Activated B cell treated with CpG ODN at 0.5 μM for 24 hours (primary cell): ENCODE results near the gene KCNS3. TPM values are rescaled to one million over a fixed set of nuclear protein-coding genes. Genes with fewer than 3 reads are reported as not detected.

Experiments
- ATAC-seq: fragments of 200-7000 bp; cut with Tn5 transposase; one replicate; pipeline ENCODE4 v1.10.0; 2021; ENCODE audit warnings: low read depth, mild to moderate bottlenecking, moderate library complexity
- CTCF ChIA-PET: fragments of 350-600 bp; sonication (Branson Sonifier 250); formaldehyde crosslinking; loops from one replicate; lab custom pipeline; 2021; ENCODE audit warnings: antibody characterized with exemption; lab: Charles Lee
- POLR2A ChIA-PET: fragments of 350-600 bp; sonication (Branson Sonifier 250); formaldehyde crosslinking; loops from one replicate; lab custom pipeline; 2021; ENCODE audit warnings: antibody characterized with exemption; lab: Charles Lee
- DNase-seq: peaks from one replicate; pipeline ENCODE4 v3.0.0; 2022
- H3K27ac Mint-ChIP-seq: one replicate; pipeline ENCODE4 v1.8.0; 2020; ENCODE audit warnings: mixed read lengths
- H3K27me3 Mint-ChIP-seq: one replicate; pipeline ENCODE4 v1.8.0; 2021; ENCODE audit warnings: mixed read lengths
- H3K36me3 Mint-ChIP-seq: one replicate; pipeline ENCODE4 v1.8.0; 2021; ENCODE audit warnings: low read depth, mixed read lengths
- H3K4me1 Mint-ChIP-seq: one replicate; pipeline ENCODE4 v1.8.0; 2021; ENCODE audit warnings: mixed read lengths
- H3K4me3 Mint-ChIP-seq: one replicate; pipeline ENCODE4 v1.8.0; 2020; ENCODE audit warnings: mild to moderate bottlenecking, mixed read lengths
- H3K9me3 Mint-ChIP-seq: one replicate; pipeline ENCODE4 v1.8.0; 2020; ENCODE audit warnings: mixed read lengths
- intact Hi-C: fragments of 100-400 bp; cut with micrococcal nuclease; formaldehyde crosslinking; loops from one replicate; pipeline ENCODE4 v1.15.1; 2024
- total RNA-seq: library from RNA; stranded (reverse); gene quantifications from 2 replicates; pipeline ENCODE4 v1.2.3, GENCODE V29; 2022
- TF ChIP-seq, protein P1 (sequence below): fragments of 200-600 bp; IDR thresholded peaks from one replicate; pipeline ENCODE4 v1.8.0; 2022; ENCODE audit warnings: antibody characterized with exemption, mild to moderate bottlenecking

The KCNS3 gene
- total RNA-seq, 1 donor from 2014 or later = 1.5 TPM

DNA sequence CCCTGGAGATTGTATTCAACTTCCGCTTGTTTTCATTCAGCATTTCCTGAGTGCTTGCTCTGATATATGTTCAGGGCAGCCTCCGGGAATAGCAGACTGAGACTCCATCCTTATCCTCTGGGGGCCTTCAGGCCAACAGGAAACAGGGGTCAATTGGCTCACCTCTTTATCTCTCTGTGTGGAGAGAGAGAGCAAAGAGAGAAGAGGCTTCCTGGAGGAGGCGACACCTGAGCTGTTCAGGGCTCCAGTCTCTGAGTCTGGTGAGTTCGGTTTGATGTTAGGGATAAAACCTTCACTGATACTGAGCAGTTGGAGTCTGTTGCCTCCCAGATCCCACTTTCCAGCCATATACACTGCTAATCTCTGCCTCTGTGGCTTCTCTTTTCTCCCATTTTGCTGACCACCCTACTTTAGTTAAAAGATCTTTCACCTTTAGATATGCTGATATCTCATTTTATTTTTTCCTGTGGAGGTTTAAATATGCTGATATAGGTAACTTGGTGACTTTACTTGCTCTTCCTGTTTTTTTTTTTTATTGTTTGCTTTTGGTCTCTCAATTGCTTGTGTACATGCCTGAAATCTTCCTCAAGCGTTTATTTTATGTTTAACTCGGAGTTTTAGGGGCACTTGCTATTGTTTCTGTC is 56.9 kb downstream of the KCNS3 start:
- DNase-seq = no peak
- CTCF ChIA-PET = no interaction called here
- ATAC-seq = no peak
- Mint-ChIP-seq H3K4me1 (no peaks in the 10 kb centered on the region), H3K27me3 (peaks cover 15% of the 10 kb centered on the region), H3K27ac (no peak overlapping the region), H3K36me3 (no peaks in the 10 kb centered on the region), H3K4me3 (no peak overlapping the region), H3K9me3 (peaks cover 3% of the 10 kb centered on the region)
- TF ChIP-seq, protein P1, sequence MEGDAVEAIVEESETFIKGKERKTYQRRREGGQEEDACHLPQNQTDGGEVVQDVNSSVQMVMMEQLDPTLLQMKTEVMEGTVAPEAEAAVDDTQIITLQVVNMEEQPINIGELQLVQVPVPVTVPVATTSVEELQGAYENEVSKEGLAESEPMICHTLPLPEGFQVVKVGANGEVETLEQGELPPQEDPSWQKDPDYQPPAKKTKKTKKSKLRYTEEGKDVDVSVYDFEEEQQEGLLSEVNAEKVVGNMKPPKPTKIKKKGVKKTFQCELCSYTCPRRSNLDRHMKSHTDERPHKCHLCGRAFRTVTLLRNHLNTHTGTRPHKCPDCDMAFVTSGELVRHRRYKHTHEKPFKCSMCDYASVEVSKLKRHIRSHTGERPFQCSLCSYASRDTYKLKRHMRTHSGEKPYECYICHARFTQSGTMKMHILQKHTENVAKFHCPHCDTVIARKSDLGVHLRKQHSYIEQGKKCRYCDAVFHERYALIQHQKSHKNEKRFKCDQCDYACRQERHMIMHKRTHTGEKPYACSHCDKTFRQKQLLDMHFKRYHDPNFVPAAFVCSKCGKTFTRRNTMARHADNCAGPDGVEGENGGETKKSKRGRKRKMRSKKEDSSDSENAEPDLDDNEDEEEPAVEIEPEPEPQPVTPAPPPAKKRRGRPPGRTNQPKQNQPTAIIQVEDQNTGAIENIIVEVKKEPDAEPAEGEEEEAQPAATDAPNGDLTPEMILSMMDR = no peak
- POLR2A ChIA-PET = no interaction called here
- intact Hi-C loops = no loop called here

DNA sequence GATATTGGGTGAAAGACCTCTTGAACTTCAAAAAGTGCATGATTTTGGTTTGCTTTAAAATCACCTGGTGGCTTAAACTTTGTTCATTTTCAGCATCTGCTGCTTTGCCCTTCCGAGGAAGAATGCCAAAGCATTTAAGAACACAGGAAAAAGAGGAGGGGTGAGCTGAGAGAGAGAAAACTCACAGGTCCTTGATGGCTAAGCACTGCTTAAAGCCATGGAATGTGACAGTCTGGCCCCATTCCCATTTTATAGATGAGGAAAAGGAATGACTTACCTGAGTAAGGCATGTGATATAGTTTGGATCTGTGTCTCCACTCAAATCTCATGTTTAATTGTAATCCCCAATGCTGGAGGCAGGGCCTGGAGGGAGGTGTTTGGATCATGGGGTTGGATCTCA is 58.1 kb downstream of the KCNS3 start:
- ATAC-seq (no peak), DNase-seq (no peak)
- TF ChIP-seq, protein P1 = no peak
- Mint-ChIP-seq H3K27me3 (peaks cover 15% of the 10 kb centered on the region), H3K9me3 (peaks cover 3% of the 10 kb centered on the region), H3K36me3 (no peaks in the 10 kb centered on the region), H3K4me3 (no peak overlapping the region), H3K27ac (no peak overlapping the region), H3K4me1 (no peaks in the 10 kb centered on the region)
- ChIA-PET CTCF (no interaction called here), POLR2A (no interaction called here)
- intact Hi-C loops = no loop called here

DNA sequence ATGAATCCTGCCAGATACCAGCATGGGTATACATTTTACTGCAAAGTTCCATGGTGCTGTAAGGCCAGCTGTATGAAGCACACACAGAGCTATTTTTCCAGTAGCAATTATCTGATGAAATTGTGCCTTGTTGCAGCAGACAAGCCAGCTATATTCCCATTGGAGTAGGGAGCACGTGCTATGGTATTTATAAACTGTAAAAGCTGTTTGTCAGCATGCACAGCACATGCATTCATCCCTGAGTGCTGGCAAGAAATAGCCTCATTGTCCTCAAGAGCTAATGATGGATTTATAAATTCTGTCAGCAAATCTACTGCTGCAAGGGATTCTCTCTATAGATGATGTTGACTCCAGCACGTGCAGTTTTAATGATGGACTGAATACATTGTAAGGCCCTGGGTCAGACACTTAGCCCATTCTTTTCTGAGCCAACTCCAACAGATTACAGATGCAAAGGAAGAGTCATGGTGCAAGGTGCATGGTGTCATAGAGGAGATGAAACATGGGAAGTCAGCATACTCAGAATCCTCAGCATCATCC is 61.7 kb downstream of the KCNS3 start:
- intact Hi-C loops = no loop called here
- H3K27ac Mint-ChIP-seq = no peak overlapping the region
- no peak for DNase-seq
- CTCF ChIA-PET = no interaction called here
- H3K4me3 Mint-ChIP-seq = no peak overlapping the region
- no peaks in the 10 kb centered on the region for H3K4me1 Mint-ChIP-seq
- peaks cover 5% of the 10 kb centered on the region for H3K27me3 Mint-ChIP-seq
- POLR2A ChIA-PET = no interaction called here
- no peak for ATAC-seq
- TF ChIP-seq, protein P1 = no peak
- H3K9me3 Mint-ChIP-seq = peaks cover 3% of the 10 kb centered on the region
- H3K36me3 Mint-ChIP-seq = no peaks in the 10 kb centered on the region

DNA sequence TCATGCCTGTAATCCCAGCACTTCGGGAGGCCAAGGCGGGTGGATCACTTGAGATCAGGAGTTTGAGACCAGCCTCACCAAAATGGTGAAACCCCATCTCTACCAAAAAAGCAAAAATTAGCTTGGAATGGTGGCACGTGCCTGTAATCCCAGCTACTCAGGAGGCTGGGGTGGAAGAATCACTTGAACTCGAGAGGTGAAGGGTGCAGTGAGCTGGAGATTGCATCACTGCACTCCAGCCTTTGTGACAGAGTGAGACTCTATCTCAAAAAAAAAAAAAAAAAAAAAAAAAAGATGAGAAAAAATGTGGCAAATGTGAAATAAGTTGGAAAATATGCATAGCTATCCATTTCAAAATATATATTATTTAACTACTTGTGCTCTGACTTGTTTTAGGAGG is 65.0 kb downstream of the KCNS3 start:
- TF ChIP-seq, protein P1 = no peak
- POLR2A ChIA-PET = interaction anchor here (0.6 kb wide), 1 partner anchor 16 kb away, joined by 4 read pairs; no protein-coding TSS in a partner anchor
- no peaks in the 10 kb centered on the region for H3K36me3 Mint-ChIP-seq

DNA sequence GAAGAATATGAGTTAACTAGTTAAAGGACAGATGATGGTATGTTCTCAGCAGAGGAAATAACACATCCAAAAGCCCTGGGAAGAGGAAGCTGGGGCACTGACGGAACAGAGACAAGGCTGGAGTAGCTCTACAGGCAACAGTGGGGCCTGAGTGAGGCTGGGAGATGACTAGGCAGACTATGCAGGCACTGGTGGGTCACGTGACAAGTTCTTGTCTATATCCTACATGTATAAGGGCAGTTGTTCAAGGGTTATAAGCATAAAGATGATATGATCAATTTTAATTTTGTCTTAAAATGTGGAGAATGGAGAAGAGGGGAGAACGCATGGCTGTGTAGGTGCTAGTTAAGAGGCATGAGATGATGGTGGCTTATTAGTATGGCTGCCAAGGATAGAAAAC is 68.6 kb downstream of the KCNS3 start:
- H3K36me3 Mint-ChIP-seq = no peaks in the 10 kb centered on the region
- peaks cover 16% of the 10 kb centered on the region for H3K27me3 Mint-ChIP-seq
- TF ChIP-seq, protein P1 = no peak
- DNase-seq (no peak), ATAC-seq (no peak)
- no peak overlapping the region for H3K27ac Mint-ChIP-seq
- intact Hi-C loops = no loop called here
- CTCF ChIA-PET = no interaction called here
- H3K4me3 Mint-ChIP-seq = no peak overlapping the region
- no peaks in the 10 kb centered on the region for H3K9me3 Mint-ChIP-seq
- H3K4me1 Mint-ChIP-seq = no peaks in the 10 kb centered on the region
- POLR2A ChIA-PET = no interaction called here

More for the DNA sequence above, 65.0 kb downstream of the KCNS3 start:
- peaks cover 1% of the 10 kb centered on the region for H3K9me3 Mint-ChIP-seq
- no peaks in the 10 kb centered on the region for H3K4me1 Mint-ChIP-seq
- H3K4me3 Mint-ChIP-seq = no peak overlapping the region
- H3K27ac Mint-ChIP-seq = no peak overlapping the region
- peaks cover 10% of the 10 kb centered on the region for H3K27me3 Mint-ChIP-seq
- ATAC-seq (no peak), DNase-seq (no peak)
- CTCF ChIA-PET = no interaction called here
- intact Hi-C loops = no loop called here
